PC-3 (cell line): ENCODE data around the gene IRF9. TPM values are rescaled to one million over a fixed set of nuclear protein-coding genes. Genes with fewer than 3 reads are reported as not detected.

Source experiments
- ATAC-seq: fragments of 200-7000 bp; cut with Tn5 transposase; 2 replicates; pipeline ENCODE4 v1.9.1; 2020; ENCODE audit warnings: mild to moderate bottlenecking, moderate library complexity
- BruUV-seq: library from RNA; stranded (reverse); fragments of 400-500 nt; replicated peaks from 2 replicates; lab custom pipeline; 2021; lab: Mats Ljungman, UMichigan
- CTCF ChIA-PET: fragments of 300-600 bp; sonication (Branson Sonifier 250); formaldehyde crosslinking; loops from one replicate; lab custom pipeline; 2022; ENCODE audit warnings: antibody characterized with exemption; lab: Charles Lee
- POLR2A ChIA-PET: fragments of 300-600 bp; sonication (Branson Sonifier 250); formaldehyde crosslinking; loops from one replicate; lab custom pipeline; 2022; ENCODE audit warnings: antibody characterized with exemption; ENCODE audit not compliant: unreplicated experiment; lab: Charles Lee
- DNase-seq: peaks from one replicate; pipeline ENCODE4 v3.0.0-alpha.2; 2015
- H2AFZ ChIP-seq: fragments of 300-600 bp; sonication (generic); 2 replicates; pipeline ENCODE4 v1.6.0; 2016; ENCODE audit warnings: antibody characterized with exemption, low read length
- H3F3A ChIP-seq: fragments of 300-600 bp; sonication (generic); one replicate; pipeline ENCODE4 v1.6.0; 2017; ENCODE audit warnings: antibody characterized with exemption, low read length, control low read depth, mild to moderate bottlenecking; ENCODE audit not compliant: unreplicated experiment
- H3K27ac ChIP-seq: fragments of 300-600 bp; sonication (generic); 2 replicates; pipeline ENCODE4 v1.5.1; 2016; ENCODE audit warnings: mild to moderate bottlenecking, low read length
- H3K27me3 ChIP-seq: fragments of 300-600 bp; sonication (generic); 2 replicates; pipeline ENCODE4 v1.6.1; 2016; ENCODE audit warnings: low read length, mixed read lengths
- H3K36me3 ChIP-seq: fragments of 300-600 bp; sonication (generic); 2 replicates; pipeline ENCODE4 v1.6.1; 2016; ENCODE audit warnings: low read depth, mixed run types, low read length, mixed read lengths
- H3K4me1 ChIP-seq: fragments of 300-600 bp; sonication (generic); 2 replicates; pipeline ENCODE4 v1.5.1; 2016; ENCODE audit warnings: low read length; ENCODE audit not compliant: insufficient read depth
- H3K4me2 ChIP-seq: fragments of 300-600 bp; sonication (generic); 2 replicates; pipeline ENCODE4 v1.6.0; 2016; ENCODE audit warnings: low read length
- H3K4me3 ChIP-seq: fragments of 300-600 bp; sonication (generic); 2 replicates; pipeline ENCODE4 v1.5.1; 2016; ENCODE audit warnings: mild to moderate bottlenecking, low read length, mixed read lengths
- H3K79me2 ChIP-seq: fragments of 300-600 bp; sonication (generic); 2 replicates; pipeline ENCODE4 v1.6.1; 2017; ENCODE audit warnings: low read length, mixed read lengths
- H3K9ac ChIP-seq: fragments of 300-600 bp; sonication (generic); 2 replicates; pipeline ENCODE4 v1.6.0; 2016; ENCODE audit warnings: mild to moderate bottlenecking, low read length
- H3K9me2 ChIP-seq: fragments of 300-600 bp; sonication (generic); replicated peaks from 2 replicates; pipeline ENCODE4 v1.6.1; 2016; ENCODE audit warnings: mixed run types, low read length, mixed read lengths
- H3K9me3 ChIP-seq: fragments of 300-600 bp; sonication (generic); 2 replicates; pipeline ENCODE4 v1.6.1; 2016; ENCODE audit warnings: low read length, mixed read lengths
- H4K20me1 ChIP-seq: fragments of 300-600 bp; sonication (generic); 2 replicates; pipeline ENCODE4 v1.6.1; 2016; ENCODE audit warnings: low read length, mixed read lengths
- EZH2 ChIP-seq: fragments of 300-600 bp; sonication (generic); IDR thresholded peaks from one replicate; pipeline ENCODE4 v1.6.1; 2017; ENCODE audit warnings: antibody characterized with exemption, mild to moderate bottlenecking, low read length; ENCODE audit not compliant: unreplicated experiment
- EZH2phosphoT487 ChIP-seq: fragments of 300-600 bp; sonication (generic); IDR thresholded peaks from 2 replicates; pipeline ENCODE4 v1.6.1; 2018; ENCODE audit warnings: mild to moderate bottlenecking, antibody characterized with exemption, low read length, borderline replicate concordance
- intact Hi-C: fragments of 100-400 bp; cut with micrococcal nuclease; formaldehyde crosslinking; loops from 2 replicates; pipeline ENCODE4 v1.9.0; 2023
- total RNA-seq: library from RNA; depleted of rRNA; stranded (reverse); fragments of >200 nt; gene quantifications from 2 replicates; pipeline ENCODE4 v1.2.3, GENCODE V29; 2014
- TF ChIP-seq, protein P1 (sequence below): fragments of 300-600 bp; sonication (generic); conservative IDR thresholded peaks from 2 replicates; pipeline ENCODE4 v1.5.1; 2017; ENCODE audit warnings: antibody characterized with exemption, low read depth, mild to moderate bottlenecking, low read length

IRF9 gene
- total RNA-seq, 1 experiment from 2014 or later: 10.5 TPM

DNA sequence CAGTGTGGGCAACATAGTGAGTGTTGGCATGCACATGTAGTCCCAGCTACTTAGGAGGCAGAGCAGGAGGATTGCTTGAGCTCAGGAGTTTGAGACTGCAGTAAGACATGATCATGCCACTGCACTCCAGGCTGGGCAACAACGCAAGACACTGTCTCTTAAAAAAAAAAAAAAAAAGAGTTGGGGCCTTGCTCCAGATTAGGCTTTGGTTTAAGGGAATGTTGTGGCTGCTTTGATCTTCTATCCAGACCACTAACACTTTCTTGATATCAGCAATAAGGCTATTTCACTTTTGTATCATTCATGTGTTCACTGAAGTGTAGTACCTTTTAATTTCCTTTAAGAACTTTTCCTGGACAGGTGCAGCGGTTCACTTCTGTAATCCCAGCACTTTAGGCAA is 33.4 kb upstream of the IRF9 start:
- Histone ChIP-seq H3K9me2 (no peaks in the 10 kb centered on the region), H3K27ac (no peak overlapping the region), H3F3A (no peaks in the 10 kb centered on the region), H3K9me3 (no peaks in the 10 kb centered on the region), H4K20me1 (no peaks in the 10 kb centered on the region), H2AFZ (no peak overlapping the region), H3K4me3 (no peak overlapping the region), H3K9ac (no peak overlapping the region), H3K4me1 (no peaks in the 10 kb centered on the region), H3K36me3 (no peaks in the 10 kb centered on the region; the same call in 1 of the 2 replicates), H3K27me3 (no peaks in the 10 kb centered on the region), H3K79me2 (no peaks in the 10 kb centered on the region), H3K4me2 (no peak overlapping the region)
- BruUV-seq: no TSS peak
- intact Hi-C loops: no loop called here
- ChIA-PET CTCF (no interaction called here), POLR2A (no interaction called here)
- no peak for DNase-seq
- TF ChIP-seq, protein P1, sequence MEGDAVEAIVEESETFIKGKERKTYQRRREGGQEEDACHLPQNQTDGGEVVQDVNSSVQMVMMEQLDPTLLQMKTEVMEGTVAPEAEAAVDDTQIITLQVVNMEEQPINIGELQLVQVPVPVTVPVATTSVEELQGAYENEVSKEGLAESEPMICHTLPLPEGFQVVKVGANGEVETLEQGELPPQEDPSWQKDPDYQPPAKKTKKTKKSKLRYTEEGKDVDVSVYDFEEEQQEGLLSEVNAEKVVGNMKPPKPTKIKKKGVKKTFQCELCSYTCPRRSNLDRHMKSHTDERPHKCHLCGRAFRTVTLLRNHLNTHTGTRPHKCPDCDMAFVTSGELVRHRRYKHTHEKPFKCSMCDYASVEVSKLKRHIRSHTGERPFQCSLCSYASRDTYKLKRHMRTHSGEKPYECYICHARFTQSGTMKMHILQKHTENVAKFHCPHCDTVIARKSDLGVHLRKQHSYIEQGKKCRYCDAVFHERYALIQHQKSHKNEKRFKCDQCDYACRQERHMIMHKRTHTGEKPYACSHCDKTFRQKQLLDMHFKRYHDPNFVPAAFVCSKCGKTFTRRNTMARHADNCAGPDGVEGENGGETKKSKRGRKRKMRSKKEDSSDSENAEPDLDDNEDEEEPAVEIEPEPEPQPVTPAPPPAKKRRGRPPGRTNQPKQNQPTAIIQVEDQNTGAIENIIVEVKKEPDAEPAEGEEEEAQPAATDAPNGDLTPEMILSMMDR: no peak
- no peak for TF ChIP-seq EZH2
- no peak for TF ChIP-seq EZH2phosphoT487
- no peak for ATAC-seq

DNA sequence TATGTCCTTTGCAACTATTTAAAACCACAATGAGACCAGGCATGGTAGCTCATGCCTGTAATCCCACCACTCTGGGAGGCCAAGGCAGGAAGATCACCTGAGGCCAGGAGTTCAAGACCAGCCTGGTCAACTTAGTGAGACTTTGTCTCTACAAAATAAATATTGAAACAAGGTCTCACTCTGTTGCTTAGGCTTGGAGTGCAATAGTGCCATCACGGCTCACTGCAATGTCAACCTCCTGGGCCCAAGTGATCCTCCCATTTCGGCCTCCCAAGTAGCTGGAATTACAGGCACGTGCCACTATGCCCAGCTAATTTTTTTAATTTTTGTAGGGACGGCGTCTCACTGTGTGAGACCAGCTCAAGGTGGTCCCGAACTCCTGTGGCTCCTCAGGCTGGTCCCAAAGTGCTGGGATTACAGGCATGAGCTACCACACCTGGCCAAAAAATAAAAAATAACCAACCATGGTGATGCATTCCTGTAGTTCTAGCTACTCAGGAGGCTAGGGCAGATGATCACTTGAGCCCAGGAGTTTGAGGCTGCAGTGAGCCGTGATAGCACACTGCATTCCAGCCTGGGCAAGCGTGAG is 31.6 kb upstream of the IRF9 start:
- Histone ChIP-seq H3K27me3 (no peaks in the 10 kb centered on the region), H3K4me2 (no peak overlapping the region), H3K9me3 (no peaks in the 10 kb centered on the region), H3K36me3 (no peaks in the 10 kb centered on the region), H4K20me1 (no peaks in the 10 kb centered on the region), H3K4me3 (no peak overlapping the region), H3K9ac (no peak overlapping the region), H3K9me2 (no peaks in the 10 kb centered on the region), H3K79me2 (no peaks in the 10 kb centered on the region), H2AFZ (no peak overlapping the region), H3K4me1 (no peaks in the 10 kb centered on the region), H3K27ac (no peak overlapping the region), H3F3A (no peaks in the 10 kb centered on the region)
- no TSS peak for BruUV-seq
- ATAC-seq: no peak
- intact Hi-C loops: no loop called here
- ChIA-PET CTCF (no interaction called here), POLR2A (interaction anchor here (0.6 kb wide), 1 partner anchor 10 kb away, joined by 4 read pairs; no protein-coding TSS in a partner anchor)
- no peak for DNase-seq
- TF ChIP-seq, protein P1: no peak

DNA sequence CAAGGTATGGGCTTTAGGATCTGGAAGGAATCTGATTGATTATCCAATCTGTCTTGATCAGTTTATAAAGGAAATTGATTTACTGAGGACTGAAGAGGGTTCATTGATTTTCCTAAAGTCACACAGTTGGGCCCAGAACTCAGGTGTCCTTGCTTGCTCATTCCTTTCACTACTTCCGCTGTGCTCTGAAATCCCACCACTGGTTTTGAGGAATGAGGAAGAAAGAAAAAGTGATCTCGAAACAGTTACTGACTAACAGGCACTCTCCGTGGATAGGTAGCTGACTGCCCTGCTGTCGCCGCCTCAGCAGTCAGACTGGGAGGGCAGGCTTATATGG is 30.7 kb upstream of the IRF9 start, which contains the start of gene FITM1:
FITM1 (plus strand) TSS at position 280 of the 337 bp plus-strand sequence. CDS start 905 bp downstream, outside the sequence.
- no TSS peak for BruUV-seq
- Histone ChIP-seq H3K9ac (no peak within 1 kb of the TSS), H3K4me2 (no peak within 1 kb of the TSS), H3K9me2 (no peaks in the 10 kb centered on the region), H3F3A (no peaks in the 10 kb centered on the region), H3K9me3 (no peaks in the 10 kb centered on the region), H3K4me3 (no peak within 1 kb of the TSS), H3K79me2 (no peaks in the 10 kb centered on the region), H3K27me3 (no peaks in the 10 kb centered on the region), H3K4me1 (peaks cover 4% of the 10 kb centered on the region), H3K36me3 (no peaks in the 10 kb centered on the region), H4K20me1 (no peaks in the 10 kb centered on the region), H3K27ac (no peak within 1 kb of the TSS), H2AFZ (no peak within 1 kb of the TSS)
- DNase-seq (no peak), ATAC-seq (no peak)
- intact Hi-C loops: no loop called here
- TF ChIP-seq EZH2phosphoT487: no peak
- TF ChIP-seq, protein P1: no peak
- TF ChIP-seq EZH2: no peak
- CTCF ChIA-PET: no interaction called here
- POLR2A ChIA-PET: no interaction called here
